H1 (cell line): Measurements from ENCODE around the gene TM4SF20. TPM values are rescaled to one million over a fixed set of nuclear protein-coding genes. Genes with fewer than 3 reads are reported as not detected.

Experiments used
- CTCF ChIA-PET: fragments of 300-600 bp; sonication (Branson Sonifier 250); formaldehyde crosslinking; loops from one replicate; lab custom pipeline; 2021; ENCODE audit not compliant: partially characterized antibody; lab: Charles Lee
- POLR2A ChIA-PET: fragments of 300-600 bp; sonication (Branson Sonifier 250); formaldehyde crosslinking; loops from one replicate; lab custom pipeline; 2021; ENCODE audit warnings: inconsistent platforms; ENCODE audit not compliant: partially characterized antibody; lab: Charles Lee
- DNase-seq, 2 experiments: peaks; one replicate each; pipeline versions ENCODE4 v3.0.0 to v3.0.0-alpha.2; 2010 to 2022; ENCODE audit warnings: low spot score in 2 of 2, low read depth in 1 of 2, mixed read lengths in 1 of 2
- FAIRE-seq: peaks from 2 replicates; lab custom pipeline; 2011; peaks lifted over from hg19 to GRCh38; lab: Jason Lieb, UNC
- H2AFZ ChIP-seq: 2 replicates; pipeline ENCODE4 v1.8.1; 2012; ENCODE audit warnings: low read length, inconsistent platforms
- H2AK5ac ChIP-seq: 2 replicates; pipeline ENCODE4 v1.6.1; 2013; ENCODE audit warnings: low read depth, low read length
- H2BK120ac ChIP-seq: replicated peaks from 2 replicates; pipeline ENCODE3; 2013; ENCODE audit warnings: low read depth, low read length, inconsistent platforms
- H2BK12ac ChIP-seq: 2 replicates; pipeline ENCODE4 v1.6.1; 2013; ENCODE audit warnings: low read depth, low read length
- H2BK15ac ChIP-seq: 2 replicates; pipeline ENCODE4 v1.6.1; 2013; ENCODE audit warnings: low read length
- H2BK20ac ChIP-seq: 2 replicates; pipeline ENCODE4 v1.6.1; 2013; ENCODE audit warnings: low read length
- H2BK5ac ChIP-seq: 2 replicates; pipeline ENCODE4 v1.6.1; 2013; ENCODE audit warnings: low read depth, low read length
- H3K14ac ChIP-seq: 2 replicates; pipeline ENCODE4 v1.6.1; 2013; ENCODE audit warnings: inconsistent platforms; ENCODE audit not compliant: insufficient read length
- H3K18ac ChIP-seq: 2 replicates; pipeline ENCODE4 v1.6.1; 2013; ENCODE audit warnings: low read length; ENCODE audit errors: extremely low read depth
- H3K23ac ChIP-seq: 2 replicates; pipeline ENCODE4 v1.6.1; 2013; ENCODE audit warnings: inconsistent platforms; ENCODE audit not compliant: insufficient read length
- H3K23me2 ChIP-seq: 2 replicates; pipeline ENCODE4 v1.6.1; 2013; ENCODE audit warnings: low read depth, low read length
- H3K27ac ChIP-seq: 2 replicates; pipeline ENCODE4 v1.6.1; 2011; ENCODE audit warnings: low read depth, low read length, inconsistent platforms
- H3K27me3 ChIP-seq, 4 experiments: replicated peaks in 1 of 4; 1 replicate in 1 of 4; 2 replicates in 3 of 4; pipeline versions ENCODE4 v1.6.1 to v1.8.1; 2011 to 2013; ENCODE audit warnings: low read length in 3 of 4, mild to moderate bottlenecking in 3 of 4, inconsistent platforms in 2 of 4, mixed read lengths in 2 of 4, moderate library complexity in 1 of 4; ENCODE audit not compliant: control insufficient read depth in 3 of 4, insufficient read depth in 3 of 4; ENCODE audit errors: extremely low read depth in 1 of 4
- H3K36me3 ChIP-seq, 4 experiments: 2 replicates each; pipeline versions ENCODE4 v1.6.1 to v1.8.1; 2011 to 2013; ENCODE audit warnings: mild to moderate bottlenecking in 4 of 4, low read length in 3 of 4, moderate library complexity in 2 of 4, control low read depth in 1 of 4, inconsistent platforms in 1 of 4; ENCODE audit not compliant: insufficient read depth in 4 of 4, control insufficient read depth in 2 of 4
- H3K4ac ChIP-seq: replicated peaks from 2 replicates; pipeline ENCODE3; 2013; ENCODE audit warnings: low read length, low read depth, mixed read lengths, inconsistent platforms; ENCODE audit not compliant: insufficient read length
- H3K4me1 ChIP-seq, 4 experiments: replicated peaks in 1 of 4; 1 replicate in 1 of 4; 2 replicates in 3 of 4; pipeline versions ENCODE4 v1.6.1 to v1.8.1; 2011 to 2013; ENCODE audit warnings: low read length in 3 of 4, inconsistent platforms in 2 of 4, mixed read lengths in 1 of 4; ENCODE audit not compliant: insufficient read depth in 4 of 4, control insufficient read depth in 3 of 4
- H3K4me2 ChIP-seq, 2 experiments: 2 replicates each; pipeline versions ENCODE4 v1.6.1 to v1.8.1; 2011 to 2013; ENCODE audit warnings: low read depth in 2 of 2, low read length in 2 of 2, control low read depth in 1 of 2, inconsistent platforms in 1 of 2, mild to moderate bottlenecking in 1 of 2; ENCODE audit not compliant: insufficient read depth in 1 of 2
- H3K4me3 ChIP-seq, 4 experiments: fragments of 200-600, 300-600 bp in 1 of 4; sonication (generic), shearing (Covaris generic), sonication (Bioruptor Twin) in 1 of 4; 2 replicates each; pipeline versions ENCODE4 v1.5.1 to v1.8.1; 2011 to 2016; ENCODE audit warnings: low read length in 4 of 4, low read depth in 3 of 4, control low read depth in 2 of 4, inconsistent platforms in 2 of 4, mild to moderate bottlenecking in 2 of 4, mixed read lengths in 1 of 4, moderate library complexity in 1 of 4; ENCODE audit not compliant: insufficient read depth in 2 of 4; ENCODE audit errors: extremely low read depth in 1 of 4
- H3K56ac ChIP-seq: replicated peaks from 2 replicates; pipeline ENCODE3; 2013; ENCODE audit warnings: low read depth, mild to moderate bottlenecking, mixed read lengths, low read length, inconsistent platforms; ENCODE audit not compliant: insufficient read length
- H3K79me1 ChIP-seq: 2 replicates; pipeline ENCODE4 v1.6.1; 2013; ENCODE audit warnings: low read depth, low read length, control low read depth
- H3K79me2 ChIP-seq, 2 experiments: 2 replicates each; pipeline versions ENCODE4 v1.6.1 to v1.8.1; 2012 to 2013; ENCODE audit warnings: low read length in 2 of 2, mild to moderate bottlenecking in 2 of 2, inconsistent platforms in 1 of 2; ENCODE audit not compliant: insufficient read depth in 2 of 2, control insufficient read depth in 1 of 2
- H3K9ac ChIP-seq, 4 experiments: replicated peaks in 1 of 4; 1 replicate in 1 of 4; 2 replicates in 3 of 4; pipeline versions ENCODE4 v1.6.1 to v1.8.1; 2011 to 2013; ENCODE audit warnings: low read depth in 3 of 4, low read length in 3 of 4, control low read depth in 2 of 4, mild to moderate bottlenecking in 2 of 4, moderate library complexity in 2 of 4, inconsistent platforms in 1 of 4; ENCODE audit errors: extremely low read depth in 1 of 4
- H3K9me3 ChIP-seq, 2 experiments: 2 replicates each; pipeline versions ENCODE4 v1.6.1 to v1.8.1; 2012 to 2013; ENCODE audit warnings: mild to moderate bottlenecking in 2 of 2, moderate library complexity in 2 of 2, control low read depth in 1 of 2, inconsistent platforms in 1 of 2, low read depth in 1 of 2, low read length in 1 of 2, mixed read lengths in 1 of 2; ENCODE audit not compliant: insufficient read depth in 2 of 2
- H4K20me1 ChIP-seq, 2 experiments: replicated peaks in 1 of 2; 2 replicates each; pipeline versions ENCODE3 to v1.8.1; 2011 to 2013; ENCODE audit warnings: inconsistent platforms in 2 of 2, low read length in 2 of 2, mild to moderate bottlenecking in 1 of 2; ENCODE audit not compliant: insufficient read depth in 2 of 2, control insufficient read depth in 1 of 2
- H4K5ac ChIP-seq: 2 replicates; pipeline ENCODE4 v1.6.1; 2013; ENCODE audit warnings: low read length, low read depth, mixed read lengths, inconsistent platforms; ENCODE audit not compliant: insufficient read length
- H4K8ac ChIP-seq: 2 replicates; pipeline ENCODE4 v1.8.0; 2013; ENCODE audit warnings: mild to moderate bottlenecking, moderate library complexity, low read length, inconsistent platforms; ENCODE audit not compliant: insufficient read depth; ENCODE audit errors: extremely low read depth
- H4K91ac ChIP-seq: replicated peaks from 2 replicates; pipeline ENCODE3; 2013; ENCODE audit warnings: low read length, mixed read lengths, inconsistent platforms; ENCODE audit not compliant: insufficient read length
- GABPA ChIP-seq: IDR thresholded peaks from 2 replicates; pipeline ENCODE4 v1.6.1; 2011; ENCODE audit warnings: mild to moderate bottlenecking, low read length, moderate library complexity, borderline replicate concordance; ENCODE audit not compliant: insufficient read depth
- NANOG ChIP-seq: IDR thresholded peaks from 2 replicates; pipeline ENCODE4 v1.6.1; 2011; ENCODE audit warnings: low read length, low read depth, mild to moderate bottlenecking, inconsistent platforms; ENCODE audit not compliant: insufficient read depth, poor library complexity, severe bottlenecking
- POLR2AphosphoS5 ChIP-seq: IDR thresholded peaks from 2 replicates; pipeline ENCODE4 v1.6.1; 2011; ENCODE audit warnings: low read depth, low read length
- RBBP5 ChIP-seq: IDR thresholded peaks from 2 replicates; pipeline ENCODE4 v1.7.1; 2012; ENCODE audit warnings: low read depth, mild to moderate bottlenecking, inconsistent platforms, low read length, moderate library complexity, borderline replicate concordance
- RXRA ChIP-seq: IDR thresholded peaks from 2 replicates; pipeline ENCODE4 v1.6.1; 2011; ENCODE audit warnings: low read depth, mild to moderate bottlenecking, low read length, moderate library complexity; ENCODE audit not compliant: insufficient read depth
- SAP30 ChIP-seq: fragments of 300-600 bp; sonication (generic); IDR thresholded peaks from 2 replicates; pipeline ENCODE4 v1.7.1; 2012; ENCODE audit warnings: low read length, moderate library complexity, mild to moderate bottlenecking, inconsistent platforms; ENCODE audit not compliant: insufficient read depth, insufficient replicate concordance
- SIX5 ChIP-seq: IDR thresholded peaks from 2 replicates; pipeline ENCODE4 v1.6.1; 2011; ENCODE audit warnings: mild to moderate bottlenecking, low read depth, low read length
- SP1 ChIP-seq: IDR thresholded peaks from 2 replicates; pipeline ENCODE4 v1.6.1; 2011; ENCODE audit warnings: low read depth, low read length
- SRF ChIP-seq: IDR thresholded peaks from 2 replicates; pipeline ENCODE4 v1.6.1; 2011; ENCODE audit warnings: mild to moderate bottlenecking, low read depth, low read length, moderate library complexity
- TAF1 ChIP-seq: IDR thresholded peaks from 2 replicates; pipeline ENCODE4 v1.6.1; 2011; ENCODE audit warnings: mild to moderate bottlenecking, low read depth, low read length
- TCF12 ChIP-seq: IDR thresholded peaks from 2 replicates; pipeline ENCODE4 v1.6.1; 2011; ENCODE audit warnings: low read depth, mild to moderate bottlenecking, low read length
- YY1 ChIP-seq: IDR thresholded peaks from 2 replicates; pipeline ENCODE4 v1.6.1; 2011; ENCODE audit warnings: low read depth, mild to moderate bottlenecking, low read length
- WGBS, 2 experiments: shearing (Covaris generic) in 1 of 2; methylation state at CpG; one replicate each; pipeline versions ENCODE4 v1.1.6 to v1.1.7; 2013 to 2015; ENCODE audit warnings: low lambda C conversion rate in 2 of 2, mixed read lengths in 2 of 2, inconsistent platforms in 1 of 2, low coverage in 1 of 2, missing lambda C conversion rate in 1 of 2; ENCODE audit not compliant: insufficient replicate concordance in 2 of 2, insufficient coverage in 1 of 2, insufficient read length in 1 of 2; ENCODE audit errors: extremely low coverage in 1 of 2, missing lambda C conversion rate in 1 of 2; 5-methylcytosine and 5-hydroxymethylcytosine counted together
- polyA plus RNA-seq, 7 experiments: library from polyadenylated mRNA; depleted of rRNA in 3 of 7; stranded (reverse) in 5 of 7; unstranded in 2 of 7; fragments of >200 nt in 5 of 7; fragments of 200-250 nt in 2 of 7; gene quantifications; 1 replicate in 5 of 7; 2 replicates in 1 of 7; 4 replicates in 1 of 7; pipeline versions ENCODE4 v1.2.1 to v1.2.3, GENCODE V29; 2011 to 2013; ENCODE audit warnings: missing spikeins in 2 of 7, mixed read lengths in 2 of 7
- total RNA-seq: library from RNA; stranded (reverse); fragmentation: NEBNext Ultra II Directional; extraction: Animal tissue kit (Norgen Biotek cat#: 25700); gene quantifications from 2 replicates; pipeline ENCODE4 v1.2.1, GENCODE V29; 2021
- TF ChIP-seq, protein P1 (sequence below): IDR thresholded peaks from 2 replicates; pipeline ENCODE4 v1.6.1; 2012; ENCODE audit warnings: low read length, inconsistent platforms

TM4SF20 gene
- total and polyA plus RNA-seq, 2 of the 8 experiments (the other 6 are each of a cell fraction or from before 2014, with no cell fraction given): not detected

DNA sequence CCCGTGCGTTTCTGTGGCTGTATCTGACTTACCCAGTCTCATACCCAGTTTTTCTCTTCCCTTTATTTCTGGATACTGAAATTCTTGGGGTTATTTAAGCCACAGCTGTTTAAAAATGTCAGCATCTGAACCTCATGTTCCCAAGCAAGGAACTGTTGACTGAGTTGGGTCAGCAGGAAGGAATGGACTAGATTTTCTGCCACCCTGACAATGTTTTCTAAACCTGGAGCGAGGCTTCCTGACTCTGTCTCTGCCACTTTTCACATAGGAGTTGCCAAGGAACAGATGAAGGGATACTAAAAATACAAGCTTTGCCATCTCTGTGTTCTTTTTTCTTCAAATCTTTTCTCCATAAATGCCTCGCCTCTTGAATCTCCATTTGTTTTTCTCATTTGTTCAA is 37.6 kb upstream of the TM4SF20 start:
- 92% methylated on average over 4 of the region's 4 CpGs; no CpG with 5 or more reads in 1 of the 2 experiments for WGBS, 2 experiments
- Histone ChIP-seq H2BK120ac (no peak overlapping the region), H3K4me1 (no peaks in the 10 kb centered on the region), H3K23me2 (no peaks in the 10 kb centered on the region), H3K27ac (no peak overlapping the region), H2AFZ (no peak overlapping the region), H3K56ac (no peak overlapping the region), H4K91ac (no peak overlapping the region), H2BK5ac (no peak overlapping the region), H3K4me3 (no peak overlapping the region), H3K23ac (no peak overlapping the region), H3K9ac (no peak overlapping the region), H3K9me3 (no peaks in the 10 kb centered on the region), H3K4me2 (no peak overlapping the region), H2BK15ac (no peak overlapping the region), H4K5ac (no peak overlapping the region), H3K18ac (no peak overlapping the region), H3K27me3 (no peaks in the 10 kb centered on the region), H3K79me2 (no peaks in the 10 kb centered on the region), H2BK12ac (no peak overlapping the region), H4K20me1 (no peaks in the 10 kb centered on the region), H3K36me3 (no peaks in the 10 kb centered on the region), H3K79me1 (no peaks in the 10 kb centered on the region), H2AK5ac (no peak overlapping the region), H3K4ac (no peak overlapping the region), H3K14ac (no peak overlapping the region), H2BK20ac (no peak overlapping the region), H4K8ac (no peak overlapping the region)
- DNase-seq: no peak
- POLR2A ChIA-PET: no interaction called here
- CTCF ChIA-PET: interaction anchor here (1.2 to 1.9 kb wide), 2 partner anchors 11 to 18 kb away, joined by 4 to 7 read pairs; no protein-coding TSS in a partner anchor
- no peak for FAIRE-seq
- no peak for TF ChIP-seq TCF12
- TF ChIP-seq, protein P1, sequence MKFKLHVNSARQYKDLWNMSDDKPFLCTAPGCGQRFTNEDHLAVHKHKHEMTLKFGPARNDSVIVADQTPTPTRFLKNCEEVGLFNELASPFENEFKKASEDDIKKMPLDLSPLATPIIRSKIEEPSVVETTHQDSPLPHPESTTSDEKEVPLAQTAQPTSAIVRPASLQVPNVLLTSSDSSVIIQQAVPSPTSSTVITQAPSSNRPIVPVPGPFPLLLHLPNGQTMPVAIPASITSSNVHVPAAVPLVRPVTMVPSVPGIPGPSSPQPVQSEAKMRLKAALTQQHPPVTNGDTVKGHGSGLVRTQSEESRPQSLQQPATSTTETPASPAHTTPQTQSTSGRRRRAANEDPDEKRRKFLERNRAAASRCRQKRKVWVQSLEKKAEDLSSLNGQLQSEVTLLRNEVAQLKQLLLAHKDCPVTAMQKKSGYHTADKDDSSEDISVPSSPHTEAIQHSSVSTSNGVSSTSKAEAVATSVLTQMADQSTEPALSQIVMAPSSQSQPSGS: no peak
- no peak for TF ChIP-seq POLR2AphosphoS5
- no peak for TF ChIP-seq RXRA
- TF ChIP-seq SRF: no peak
- TF ChIP-seq GABPA: no peak
- TF ChIP-seq SAP30: no peak
- TF ChIP-seq SIX5: no peak
- no peak for TF ChIP-seq TAF1
- TF ChIP-seq RBBP5: no peak
- TF ChIP-seq NANOG: no peak
- no peak for TF ChIP-seq YY1
- no peak for TF ChIP-seq SP1
